ENCODE data around the gene P2RY6.

Gene P2RY6

DNA sequence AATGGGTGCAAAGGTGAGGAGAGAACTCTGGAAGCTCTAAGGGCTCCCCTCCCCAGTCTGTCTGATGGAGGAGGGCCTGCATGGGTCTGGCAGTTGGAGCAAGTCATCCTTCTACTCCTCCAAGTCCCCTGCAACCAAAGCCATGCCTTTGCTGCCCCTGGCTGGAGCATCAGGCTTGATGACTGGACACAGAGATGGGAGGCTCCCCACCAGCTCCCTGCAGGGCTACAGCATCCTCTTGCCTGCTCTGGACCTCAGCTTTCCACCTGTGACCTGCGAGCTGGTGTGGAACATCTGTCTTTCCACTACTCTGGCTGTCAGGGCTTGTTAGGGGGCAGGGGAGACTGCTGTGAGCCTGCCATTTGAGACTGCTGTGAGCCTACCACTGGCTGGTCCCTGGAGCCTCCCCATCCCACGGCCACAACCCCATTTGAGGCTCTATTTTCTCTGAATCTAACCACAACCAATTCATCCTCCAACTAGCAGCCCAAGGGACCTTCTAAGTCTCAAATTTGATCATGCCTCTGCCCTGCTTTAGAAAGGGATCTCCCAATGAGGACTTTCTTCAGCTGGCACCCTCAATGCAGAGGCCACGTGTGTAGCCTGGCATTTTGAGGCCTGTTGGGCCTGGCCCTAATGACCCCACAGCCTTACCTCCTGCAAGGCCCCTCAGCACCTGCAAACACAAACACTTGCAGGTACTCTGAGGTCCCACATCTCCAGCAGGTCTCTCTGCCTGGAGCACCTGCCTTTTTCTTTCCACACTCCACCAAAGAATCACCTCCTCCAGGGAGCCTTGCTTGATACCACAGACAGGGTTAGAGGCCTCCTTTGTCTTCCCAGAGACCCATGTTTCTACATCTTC is 9.9 kb downstream of the P2RY6 start:
- DNase-seq = no peak

DNA sequence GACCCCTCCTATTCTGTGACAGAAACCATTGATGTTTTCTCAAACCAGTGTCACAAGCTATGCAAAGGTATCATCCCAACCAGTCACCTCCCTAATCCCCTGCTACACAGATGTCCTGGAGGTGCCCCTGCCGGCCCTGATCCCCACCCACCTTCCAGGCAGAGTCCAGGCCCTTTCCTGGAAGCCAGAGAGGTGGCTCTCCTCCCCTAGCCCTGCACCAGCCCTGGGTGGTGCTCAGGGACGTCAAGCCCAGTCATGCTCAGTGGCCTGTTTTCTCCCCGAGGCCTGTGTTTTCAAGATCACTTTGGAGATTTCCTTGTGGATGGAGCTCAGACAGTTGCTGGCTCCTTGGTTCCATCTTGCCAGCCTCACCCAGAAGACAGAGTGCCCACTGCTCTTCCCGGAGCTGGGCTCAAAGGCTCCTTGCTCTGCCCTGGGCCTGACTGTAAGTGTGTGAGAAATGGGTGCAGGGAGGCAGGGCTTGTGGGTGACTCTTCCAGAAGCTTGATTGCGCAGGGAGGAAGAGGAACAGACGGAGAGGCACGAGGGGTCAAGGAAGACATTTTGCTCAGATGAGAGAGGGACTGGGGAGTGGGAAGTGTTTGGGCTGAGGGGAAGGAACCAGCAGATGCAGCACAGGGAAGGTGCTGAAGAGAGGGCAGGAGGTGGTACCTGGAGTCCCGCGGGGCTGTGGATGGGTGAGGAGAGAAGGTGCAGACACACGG is 11.3 kb downstream of the P2RY6 start:
- DNase-seq = peak; percentile 74

DNA sequence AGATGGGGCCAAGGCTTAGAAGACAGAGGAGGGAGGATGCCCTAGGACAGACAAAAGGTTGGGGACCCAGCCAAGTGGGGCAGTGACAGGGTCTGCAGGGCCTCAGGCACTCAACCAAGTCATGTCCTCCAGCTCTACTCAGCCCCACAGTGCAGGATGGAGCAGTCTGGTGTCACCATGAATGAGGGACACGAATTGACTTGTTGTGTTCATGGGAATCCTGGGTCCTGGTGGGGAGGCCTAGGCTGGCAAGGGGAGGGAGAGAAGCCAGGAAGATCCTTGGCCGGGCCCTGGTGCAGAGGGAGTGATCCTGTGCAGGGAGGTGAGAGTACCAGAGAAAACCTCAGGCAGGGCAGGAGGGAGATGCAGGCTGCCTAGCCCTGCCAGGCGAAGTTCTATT is 12.0 kb downstream of the P2RY6 start:
- no peak for DNase-seq

DNA sequence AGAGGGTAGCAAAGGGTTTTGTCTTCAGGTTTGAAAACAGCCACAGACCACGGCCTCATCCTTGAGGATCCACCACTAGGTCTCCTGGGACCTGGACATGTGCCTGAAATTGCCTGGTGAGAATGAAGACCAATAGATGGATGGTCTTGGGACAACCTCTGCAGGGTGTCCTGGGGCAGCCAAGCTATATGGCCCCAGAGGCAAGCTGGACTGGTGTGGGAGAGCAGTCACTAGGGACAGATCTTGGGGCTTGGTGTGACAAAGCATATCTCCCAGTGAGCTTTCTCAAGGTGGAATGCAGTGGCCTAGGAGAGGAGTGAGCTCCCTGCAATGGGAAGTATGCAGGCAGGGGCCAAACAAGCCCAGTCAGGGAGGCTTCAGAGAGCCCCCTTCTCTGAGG is 13.6 kb downstream of the P2RY6 start:
- DNase-seq = no peak

DNA sequence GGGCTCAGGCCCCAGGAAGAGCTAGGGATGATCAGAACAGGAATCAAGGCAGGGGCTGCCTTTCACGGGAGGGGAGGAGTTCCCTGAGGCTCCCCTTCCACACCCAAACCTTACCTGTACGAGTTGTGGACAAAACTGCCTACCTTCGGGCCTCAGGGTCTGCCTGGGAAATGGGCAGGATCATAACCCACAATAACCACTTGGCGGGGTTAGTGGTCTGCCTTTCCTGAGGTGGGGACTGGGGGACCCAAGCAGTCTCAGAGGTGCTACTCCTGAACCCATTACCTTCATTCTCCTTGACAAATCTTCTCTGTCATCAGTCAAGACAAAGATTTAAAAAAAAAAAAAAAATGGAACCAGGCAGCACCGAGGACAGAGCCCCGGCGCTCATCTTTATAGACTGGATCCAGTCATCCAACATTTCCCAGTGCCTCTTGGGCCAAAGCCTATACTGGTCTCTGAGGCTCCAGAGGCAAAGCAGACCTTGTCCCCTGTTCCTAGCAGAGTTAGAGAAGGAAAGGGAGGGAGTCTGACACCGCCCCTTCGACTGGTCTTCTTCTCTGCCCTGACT is 14.2 kb downstream of the P2RY6 start:
- no peak for DNase-seq

DNA sequence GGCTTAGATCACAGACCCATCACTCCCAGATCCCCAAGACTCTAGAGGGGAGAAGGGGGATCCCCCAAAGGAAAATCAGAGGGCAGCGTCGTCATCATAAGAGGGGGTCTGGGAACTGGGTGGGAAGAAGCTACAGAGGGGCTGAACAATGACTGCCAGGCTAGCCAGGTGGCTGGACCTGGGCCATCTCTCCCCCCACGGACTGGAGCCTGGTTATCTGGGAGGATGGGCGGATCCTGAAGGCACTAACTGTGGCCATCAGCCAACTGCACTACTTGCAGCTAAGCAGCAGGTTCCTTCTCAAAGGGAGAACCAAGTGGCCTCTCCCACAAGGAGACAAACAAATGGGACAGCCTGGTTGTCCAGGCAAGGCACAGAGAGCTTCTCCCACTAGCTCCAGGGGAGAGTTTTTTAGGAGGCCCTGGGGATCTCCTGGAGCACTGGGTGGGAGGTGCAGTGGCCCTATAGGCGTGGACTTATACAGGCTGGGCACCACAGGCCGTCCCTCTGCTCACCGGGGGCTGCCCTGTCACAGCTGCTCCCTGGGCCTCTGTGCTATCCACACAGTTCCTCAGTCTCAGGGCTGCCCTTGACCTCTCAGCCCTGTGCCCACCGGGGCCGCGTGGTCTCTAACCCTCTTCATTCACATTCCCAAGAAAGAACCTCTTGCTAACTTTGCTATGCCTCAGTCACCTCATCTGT is 15.4 kb downstream of the P2RY6 start:
- no peak for DNase-seq

DNA sequence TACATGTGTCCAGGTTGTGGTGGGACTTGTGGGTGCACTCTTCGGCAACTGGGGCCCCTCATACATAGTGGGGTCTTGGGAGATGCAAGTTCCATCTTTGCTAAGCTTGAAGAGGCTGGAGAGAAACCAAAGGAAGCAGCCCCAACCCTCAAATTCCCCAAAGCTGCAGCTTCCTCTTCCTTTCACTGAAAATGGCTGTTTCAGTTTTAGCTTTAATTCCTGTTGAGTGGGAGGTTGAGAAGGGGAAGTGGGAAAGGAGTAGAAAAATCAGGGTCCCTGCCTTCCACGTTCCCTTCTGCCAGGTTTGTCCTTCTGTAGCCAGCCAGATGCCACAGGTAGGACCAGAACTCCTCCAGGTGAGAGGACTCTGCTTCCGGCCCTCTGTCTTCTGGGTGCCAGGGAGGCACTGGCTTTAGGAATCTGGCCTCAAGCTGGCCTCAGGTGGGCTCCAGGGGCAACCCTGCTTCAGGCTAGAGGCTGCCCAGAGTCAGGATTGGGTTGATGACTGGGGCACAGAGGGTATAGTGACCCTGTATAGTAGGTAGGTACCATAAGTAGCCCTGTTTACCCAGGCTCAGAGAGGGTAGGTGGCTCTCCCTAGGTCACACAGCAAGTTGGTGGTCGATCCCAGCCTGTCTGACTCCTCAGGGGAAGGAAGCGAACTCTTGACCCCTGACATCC is 16.2 kb downstream of the P2RY6 start:
- DNase-seq = peak; percentile 90

DNA sequence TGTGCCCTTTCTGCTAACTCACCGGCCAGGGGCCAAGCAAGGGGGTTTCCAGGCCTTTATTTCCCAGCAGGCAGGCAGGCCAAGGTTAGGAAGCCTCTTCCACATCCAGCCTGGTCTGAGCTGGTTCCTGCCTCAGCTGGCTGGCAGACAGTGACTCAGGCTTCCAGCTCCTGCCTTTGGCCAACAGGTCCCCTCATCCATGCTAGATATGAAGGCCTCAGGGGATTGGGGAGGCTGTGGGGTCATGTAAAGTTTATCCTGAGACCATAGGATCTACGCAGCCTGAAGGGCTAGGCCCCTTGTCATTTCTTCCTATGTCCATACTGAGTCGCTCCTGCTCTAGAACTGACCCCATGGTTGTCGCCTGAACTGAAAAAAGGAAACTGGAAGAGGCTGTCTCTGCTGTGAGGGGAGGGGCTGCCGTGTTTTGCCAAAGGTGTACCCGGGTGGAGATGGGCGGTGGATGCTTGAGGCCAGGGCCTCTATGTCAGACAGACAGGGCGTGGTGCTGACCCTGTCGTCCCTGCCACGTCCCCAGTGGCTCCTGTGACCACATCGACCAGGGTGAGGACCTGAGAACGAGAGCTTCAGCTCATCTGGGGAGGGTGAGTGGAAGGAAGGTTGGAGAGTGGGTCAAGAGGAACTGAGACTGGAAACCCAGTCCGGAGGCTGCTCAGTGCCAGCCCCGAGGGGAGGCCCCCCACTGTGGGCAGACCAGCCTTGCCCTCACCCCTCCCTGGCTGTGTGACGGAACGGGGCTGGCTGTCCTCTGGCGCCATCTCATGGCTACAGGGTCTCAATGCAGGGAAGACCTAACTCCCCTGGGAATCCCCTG is 17.0 kb downstream of the P2RY6 start:
- peak; percentile 94 for DNase-seq

DNA sequence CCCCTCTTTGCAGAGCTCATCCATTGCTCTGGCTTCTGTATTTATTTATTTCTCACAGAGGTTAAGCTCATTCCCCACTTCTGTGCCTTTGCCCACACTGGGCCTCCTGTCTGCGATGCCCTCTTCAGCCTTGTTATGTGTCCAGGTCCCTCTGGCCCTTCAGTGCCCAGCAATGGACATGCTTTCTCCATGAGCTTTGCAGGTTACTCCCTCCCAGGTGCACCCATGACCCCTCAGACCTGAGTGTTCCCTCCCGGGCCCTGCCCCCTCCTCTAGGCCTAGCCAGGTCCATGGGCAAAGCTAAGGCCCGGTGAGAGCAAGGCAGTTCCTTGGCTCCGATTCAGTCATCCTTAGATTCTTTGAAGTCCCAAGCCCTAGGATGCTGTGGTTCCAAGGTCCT is 18.4 kb downstream of the P2RY6 start:
- DNase-seq = no peak

DNA sequence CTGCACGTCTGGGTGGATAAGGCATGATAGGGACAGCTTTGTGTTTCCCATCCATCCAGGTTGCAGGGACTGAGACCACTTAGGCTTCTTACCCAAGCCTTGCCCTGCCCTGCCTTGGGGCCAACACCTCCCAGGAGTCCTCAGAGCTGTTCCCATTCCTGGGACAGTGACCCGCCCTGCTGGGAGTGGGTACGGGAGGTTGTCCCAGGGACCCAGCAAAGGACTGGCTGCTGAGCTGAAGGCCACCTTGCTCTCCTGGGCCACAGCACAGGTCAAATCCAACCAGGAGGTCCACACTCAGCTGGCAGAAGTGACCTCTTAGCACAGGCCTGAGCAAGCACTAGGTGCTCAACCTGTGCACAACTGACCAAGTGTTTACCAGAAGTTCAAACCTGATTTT is 19.1 kb downstream of the P2RY6 start:
- DNase-seq = no peak

DNA sequence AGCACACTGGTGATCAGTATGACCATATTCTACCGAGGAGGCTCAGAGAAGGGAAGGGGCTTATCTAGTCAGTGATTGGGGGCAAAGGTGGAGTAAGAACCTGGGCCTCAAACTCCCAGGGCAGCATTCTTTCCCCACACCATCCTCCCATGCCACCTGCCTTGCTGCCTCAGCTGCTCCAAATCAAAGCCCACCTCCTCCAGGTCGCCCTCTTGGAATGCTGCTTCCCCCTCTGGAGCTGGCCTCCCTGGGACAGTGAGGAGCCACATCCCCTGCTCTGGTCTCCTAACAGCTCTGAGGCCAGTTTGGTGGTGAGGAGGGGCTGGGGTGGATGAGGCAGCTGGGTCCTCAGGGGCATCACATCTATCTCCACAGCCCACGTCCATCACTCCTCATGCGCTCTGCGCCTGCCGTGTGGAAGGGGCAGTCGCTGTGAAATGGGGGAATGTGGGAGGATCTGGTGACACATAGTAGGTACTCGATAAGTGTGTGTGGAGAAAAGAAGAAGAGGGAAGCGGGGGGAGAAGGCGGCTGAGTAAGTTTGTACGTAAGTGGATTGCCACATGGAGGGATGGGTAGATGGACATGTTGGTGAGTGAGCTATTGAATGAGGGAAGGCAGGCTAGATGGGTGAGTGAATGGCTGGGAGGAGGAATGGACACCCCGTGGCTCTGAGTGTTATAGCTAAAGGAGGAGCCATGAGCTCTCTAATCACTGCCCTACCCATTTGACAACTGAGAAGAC is 19.8 kb downstream of the P2RY6 start:
- DNase-seq = peak; percentile 61

DNA sequence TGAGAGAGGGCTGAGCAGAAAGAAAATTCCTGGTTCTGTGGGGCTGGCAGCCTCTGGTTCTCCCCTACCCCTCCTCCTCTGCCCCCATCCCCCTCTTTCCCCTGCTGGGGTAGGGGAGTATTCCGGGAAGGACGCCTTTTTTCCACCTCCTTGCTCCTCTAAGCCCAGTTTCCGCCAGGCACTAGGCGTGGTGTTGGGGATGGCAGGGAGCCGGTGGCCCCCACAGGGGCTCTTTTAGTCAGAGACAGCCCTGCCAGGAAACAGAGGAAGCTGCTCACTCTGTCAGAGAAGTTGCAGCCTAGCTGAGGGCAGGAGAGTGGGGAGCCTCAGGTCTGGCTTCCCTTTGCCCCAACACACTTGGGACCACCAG is 20.4 kb downstream of the P2RY6 start:
- DNase-seq = no peak

DNA sequence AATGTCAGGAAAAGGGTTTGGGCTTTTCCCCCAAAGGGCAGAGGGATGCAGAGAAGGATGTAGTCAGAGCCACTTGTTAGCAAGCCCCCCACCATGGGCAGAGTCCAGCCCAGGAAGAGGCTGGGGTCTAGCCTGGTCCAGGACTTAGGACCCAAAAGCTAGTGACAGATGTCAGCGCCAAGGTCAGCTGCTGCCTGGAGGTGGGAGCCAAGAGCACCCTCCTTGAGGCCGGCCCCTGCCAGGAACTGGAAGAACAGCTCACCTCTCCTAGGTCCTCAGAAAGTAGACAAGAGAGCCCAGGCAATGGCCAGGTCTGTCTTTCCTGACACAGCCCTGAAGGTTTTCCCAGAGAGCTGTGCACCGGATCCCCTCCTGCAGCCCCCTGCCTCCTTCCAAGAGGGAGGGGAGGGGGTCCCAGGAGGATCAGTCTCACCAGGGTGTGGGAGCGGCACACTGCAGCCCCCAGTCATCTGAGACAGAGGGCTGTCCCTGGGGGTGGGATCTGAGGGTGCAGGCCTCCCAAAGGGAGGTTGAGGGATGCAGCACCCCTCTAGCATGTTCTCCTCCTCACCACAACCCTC is 21.3 kb downstream of the P2RY6 start:
- no peak for DNase-seq

DNA sequence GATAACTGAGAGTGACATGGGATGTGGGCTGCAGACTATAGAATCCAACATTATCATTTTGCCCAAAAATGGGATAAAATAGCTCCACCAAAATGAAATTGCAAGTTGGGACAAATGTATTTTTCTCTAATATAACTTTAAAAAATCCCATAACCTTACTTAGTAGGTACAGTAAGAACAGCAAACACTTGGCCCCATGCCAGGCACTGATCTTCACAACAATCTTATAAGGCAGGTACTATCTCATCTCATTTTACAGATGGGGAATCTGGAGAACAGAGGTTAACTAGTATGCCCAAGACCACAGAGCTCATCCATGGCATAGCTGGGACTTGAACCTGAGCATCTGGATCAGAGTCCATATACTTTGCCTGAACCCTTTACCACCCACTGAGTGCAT is 22.5 kb downstream of the P2RY6 start:
- DNase-seq = no peak

DNA sequence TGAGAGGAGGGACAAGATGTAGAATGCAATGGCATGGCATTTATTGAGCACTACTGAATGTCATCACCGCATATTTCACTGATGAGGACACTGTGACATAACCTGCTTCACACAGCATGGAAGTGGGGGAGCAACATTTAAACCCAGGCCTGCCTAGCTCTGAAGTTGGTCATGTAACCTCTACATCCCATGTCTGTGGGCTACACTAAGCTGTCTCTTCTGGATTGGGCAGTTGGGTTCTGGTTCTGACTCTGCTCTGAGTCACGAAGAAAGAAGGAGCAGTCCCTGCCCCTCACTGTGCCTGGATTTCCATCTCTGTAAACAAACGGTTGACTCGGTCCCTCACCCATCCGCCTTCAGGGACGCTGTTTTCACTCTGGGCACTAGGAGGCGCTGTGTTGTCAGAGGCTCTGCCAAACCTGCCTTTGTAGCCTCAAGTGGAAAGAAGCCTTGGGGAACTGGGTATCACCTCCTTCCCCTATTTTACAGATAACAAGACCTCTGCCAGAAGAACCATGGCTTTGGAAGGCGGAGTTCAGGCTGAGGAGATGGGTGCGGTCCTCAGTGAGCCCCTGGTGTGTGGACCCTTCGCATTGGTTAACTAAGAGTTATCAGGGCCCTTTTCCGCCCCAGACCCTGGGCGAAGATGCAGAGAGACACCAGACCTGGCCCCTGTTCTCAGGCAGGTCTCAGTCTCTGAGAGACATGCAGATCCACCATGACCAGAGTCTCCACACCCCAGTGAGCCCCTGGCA is 23.3 kb downstream of the P2RY6 start:
- peak; percentile 88 for DNase-seq

DNA sequence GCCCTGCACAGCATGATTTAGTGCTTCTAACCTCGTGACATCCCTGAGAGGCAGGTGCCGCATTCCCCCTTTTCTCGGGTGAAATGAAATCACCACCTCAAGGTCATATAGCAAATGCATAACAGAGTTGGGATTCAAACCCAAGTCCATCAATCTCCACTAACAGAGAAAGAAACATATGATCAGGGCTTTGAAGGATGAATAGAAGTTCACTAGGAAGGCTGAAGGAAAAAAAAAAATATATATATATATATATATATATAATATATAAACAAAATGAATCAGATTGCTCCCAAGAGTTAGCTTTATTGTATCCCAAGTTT is 23.8 kb downstream of the P2RY6 start:
- no peak for DNase-seq

DNA sequence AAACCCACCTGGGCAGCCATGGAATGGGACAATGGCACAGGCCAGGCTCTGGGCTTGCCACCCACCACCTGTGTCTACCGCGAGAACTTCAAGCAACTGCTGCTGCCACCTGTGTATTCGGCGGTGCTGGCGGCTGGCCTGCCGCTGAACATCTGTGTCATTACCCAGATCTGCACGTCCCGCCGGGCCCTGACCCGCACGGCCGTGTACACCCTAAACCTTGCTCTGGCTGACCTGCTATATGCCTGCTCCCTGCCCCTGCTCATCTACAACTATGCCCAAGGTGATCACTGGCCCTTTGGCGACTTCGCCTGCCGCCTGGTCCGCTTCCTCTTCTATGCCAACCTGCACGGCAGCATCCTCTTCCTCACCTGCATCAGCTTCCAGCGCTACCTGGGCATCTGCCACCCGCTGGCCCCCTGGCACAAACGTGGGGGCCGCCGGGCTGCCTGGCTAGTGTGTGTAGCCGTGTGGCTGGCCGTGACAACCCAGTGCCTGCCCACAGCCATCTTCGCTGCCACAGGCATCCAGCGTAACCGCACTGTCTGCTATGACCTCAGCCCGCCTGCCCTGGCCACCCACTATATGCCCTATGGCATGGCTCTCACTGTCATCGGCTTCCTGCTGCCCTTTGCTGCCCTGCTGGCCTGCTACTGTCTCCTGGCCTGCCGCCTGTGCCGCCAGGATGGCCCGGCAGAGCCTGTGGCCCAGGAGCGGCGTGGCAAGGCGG is 24.5 kb downstream of the P2RY6 start:
- no peak for DNase-seq

DNA sequence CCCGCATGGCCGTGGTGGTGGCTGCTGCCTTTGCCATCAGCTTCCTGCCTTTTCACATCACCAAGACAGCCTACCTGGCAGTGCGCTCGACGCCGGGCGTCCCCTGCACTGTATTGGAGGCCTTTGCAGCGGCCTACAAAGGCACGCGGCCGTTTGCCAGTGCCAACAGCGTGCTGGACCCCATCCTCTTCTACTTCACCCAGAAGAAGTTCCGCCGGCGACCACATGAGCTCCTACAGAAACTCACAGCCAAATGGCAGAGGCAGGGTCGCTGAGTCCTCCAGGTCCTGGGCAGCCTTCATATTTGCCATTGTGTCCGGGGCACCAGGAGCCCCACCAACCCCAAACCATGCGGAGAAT is 25.1 kb downstream of the P2RY6 start:
- no peak for DNase-seq

DNA sequence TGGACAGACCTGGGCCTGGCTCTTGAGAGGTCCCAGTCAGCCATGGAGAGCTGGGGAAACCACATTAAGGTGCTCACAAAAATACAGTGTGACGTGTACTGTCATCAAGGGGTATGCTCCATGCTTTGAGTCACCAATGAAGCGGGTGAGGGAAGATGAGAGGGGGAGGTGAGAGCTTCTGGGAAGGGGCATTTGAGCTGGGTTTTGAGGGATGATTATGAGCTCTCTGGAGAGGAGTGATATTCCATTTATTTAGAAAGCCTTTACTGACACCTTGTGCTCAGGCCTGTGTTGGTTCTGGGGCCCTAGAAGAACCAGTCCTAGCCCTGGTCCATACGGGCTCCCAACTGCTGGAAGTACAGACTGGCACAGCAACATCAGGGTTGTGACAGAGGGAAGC is 25.6 kb downstream of the P2RY6 start:
- DNase-seq = no peak

DNA sequence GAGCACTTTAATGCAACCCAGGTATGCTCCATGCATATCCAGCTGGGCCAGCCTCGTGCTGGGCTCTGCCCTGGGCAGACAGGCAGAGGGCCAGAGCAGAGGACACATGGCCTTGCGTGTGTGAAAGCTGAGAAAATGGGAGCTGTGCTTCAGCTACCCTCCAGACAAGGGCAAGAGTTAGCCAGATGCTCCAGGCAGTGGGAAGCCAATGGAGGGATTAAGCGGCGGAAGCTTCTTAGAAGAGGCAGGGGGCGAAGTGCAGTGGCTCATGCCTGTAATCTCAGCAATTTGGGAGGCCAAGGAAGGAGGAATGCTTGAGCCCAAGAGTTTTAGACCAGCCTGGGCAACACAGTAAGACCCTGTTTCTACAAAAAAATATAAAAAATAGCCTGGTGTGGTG is 26.1 kb downstream of the P2RY6 start:
- DNase-seq = no peak
